SJSA1 (cell line): ENCODE results near the gene GPR63. TPM values are rescaled to one million over a fixed set of nuclear protein-coding genes. Genes with fewer than 3 reads are reported as not detected.

Source experiments
- DNase-seq, 2 experiments: peaks; one replicate each; pipeline ENCODE4 v3.0.0-alpha.2; 2015 to 2020; ENCODE audit warnings: low spot score in 2 of 2, low read depth in 1 of 2
- H3K27ac ChIP-seq: fragments of 250-450 bp; sonication (Bioruptor Pico); 2 replicates; pipeline ENCODE4 v1.5.1; 2020; ENCODE audit warnings: mild to moderate bottlenecking, moderate library complexity
- H3K27me3 ChIP-seq: fragments of 250-450 bp; sonication (Bioruptor Pico); replicated peaks from 2 replicates; pipeline ENCODE4 v1.5.1; 2020; ENCODE audit warnings: mild to moderate bottlenecking, moderate library complexity
- H3K36me3 ChIP-seq: fragments of 250-450 bp; sonication (Bioruptor Pico); 2 replicates; pipeline ENCODE4 v1.5.1; 2020; ENCODE audit warnings: mild to moderate bottlenecking
- H3K4me1 ChIP-seq: fragments of 250-450 bp; sonication (Bioruptor Pico); replicated peaks from 2 replicates; pipeline ENCODE4 v1.6.1; 2021; ENCODE audit warnings: mild to moderate bottlenecking
- H3K4me3 ChIP-seq: fragments of 250-450 bp; sonication (Bioruptor Pico); 2 replicates; pipeline ENCODE4 v1.5.1; 2020; ENCODE audit warnings: mild to moderate bottlenecking
- H3K9me3 ChIP-seq: fragments of 250-450 bp; sonication (Bioruptor Pico); replicated peaks from 2 replicates; pipeline ENCODE4 v1.5.1; 2020; ENCODE audit warnings: mild to moderate bottlenecking
- total RNA-seq: library from RNA; depleted of rRNA; stranded (reverse); fragments of >200 nt; shearing (Covaris generic); gene quantifications from 2 replicates; pipeline ENCODE4 v1.2.3, GENCODE V29; 2014; rRNA removed

The GPR63 gene
- total RNA-seq, 1 experiment from 2014 or later, result 1.4 TPM

- Histone ChIP-seq H3K9me3 (no peaks in the 10 kb centered on the region), H3K4me3 (no peak overlapping the region)
- DNase-seq, result no peak
Measured at GRCh38 chr6:96766769-96767168, 70.5 kb downstream of the GPR63 start.

GRCh38 chr6:96762599-96762998, 74.7 kb downstream of the GPR63 start:
- Histone ChIP-seq H3K36me3 (no peaks in the 10 kb centered on the region), H3K27me3 (no peaks in the 10 kb centered on the region), H3K9me3 (no peaks in the 10 kb centered on the region), H3K4me1 (no peaks in the 10 kb centered on the region), H3K4me3 (no peak overlapping the region), H3K27ac (no peak overlapping the region)
- no peak for DNase-seq

More at GRCh38 chr6:96766769-96767168, 70.5 kb downstream of the GPR63 start:
- Histone ChIP-seq H3K4me1 (no peaks in the 10 kb centered on the region), H3K27ac (no peak overlapping the region), H3K27me3 (no peaks in the 10 kb centered on the region), H3K36me3 (no peaks in the 10 kb centered on the region)

- H3K27ac ChIP-seq, result no peak overlapping the region
- no peaks in the 10 kb centered on the region for H3K36me3 ChIP-seq
- DNase-seq, result no peak
- H3K4me1 ChIP-seq, result no peaks in the 10 kb centered on the region
- H3K9me3 ChIP-seq, result no peaks in the 10 kb centered on the region
- H3K27me3 ChIP-seq, result no peaks in the 10 kb centered on the region
- no peak overlapping the region for H3K4me3 ChIP-seq
Measured at GRCh38 chr6:96761794-96762193, 75.5 kb downstream of the GPR63 start.

GRCh38 chr6:96760153-96760687, 77.1 kb downstream of the GPR63 start:
- Histone ChIP-seq H3K36me3 (no peaks in the 10 kb centered on the region), H3K9me3 (no peaks in the 10 kb centered on the region), H3K27ac (no peak overlapping the region), H3K4me3 (no peak overlapping the region), H3K4me1 (no peaks in the 10 kb centered on the region), H3K27me3 (no peaks in the 10 kb centered on the region)
- no peak for DNase-seq

GRCh38 chr6:96755096-96755495, 82.2 kb downstream of the GPR63 start:
- no peaks in the 10 kb centered on the region for H3K4me1 ChIP-seq
- no peaks in the 10 kb centered on the region for H3K36me3 ChIP-seq
- H3K9me3 ChIP-seq, result no peaks in the 10 kb centered on the region
- H3K4me3 ChIP-seq, result no peak overlapping the region
- DNase-seq, result no peak
- H3K27me3 ChIP-seq, result no peaks in the 10 kb centered on the region
- H3K27ac ChIP-seq, result no peak overlapping the region

- Histone ChIP-seq H3K9me3 (no peaks in the 10 kb centered on the region), H3K27ac (no peak overlapping the region), H3K36me3 (no peaks in the 10 kb centered on the region), H3K27me3 (no peaks in the 10 kb centered on the region), H3K4me3 (no peak overlapping the region), H3K4me1 (no peaks in the 10 kb centered on the region)
- no peak for DNase-seq
Measured at GRCh38 chr6:96749891-96750290, 87.4 kb downstream of the GPR63 start.

Other genes with a start within 250 kb of the GPR63 start
- gene NDUFAF4, start 60.4 kb upstream of the GPR63 start, total RNA-seq, result 20.9 and 41.4 TPM in 2 replicates
- gene KLHL32, start 87.3 kb upstream of the GPR63 start, total RNA-seq, result 0.05 TPM in 1 of 2 replicates, not detected in the other